H9 (cell line): ENCODE measurements around the gene U2AF1L4. TPM values are rescaled to one million over a fixed set of nuclear protein-coding genes. Genes with fewer than 3 reads are reported as not detected.

Source experiments
- DNase-seq: peaks from one replicate; pipeline ENCODE4 v3.0.0-alpha.2; 2017
- H2AFZ ChIP-seq: one replicate; pipeline ENCODE4 v1.6.1; 2013; ENCODE audit warnings: mild to moderate bottlenecking, low read length, control low read depth, moderate library complexity
- H2AK5ac ChIP-seq: 2 replicates; pipeline ENCODE4 v1.6.1; 2013; ENCODE audit warnings: low read length, control low read depth, mixed read lengths; ENCODE audit not compliant: insufficient read length
- H2BK120ac ChIP-seq: one replicate; pipeline ENCODE4 v1.6.1; 2013; ENCODE audit warnings: low read depth, mild to moderate bottlenecking, low read length, control low read depth, inconsistent platforms; ENCODE audit not compliant: poor library complexity, severe bottlenecking
- H2BK12ac ChIP-seq: 2 replicates; pipeline ENCODE4 v1.6.1; 2013; ENCODE audit warnings: low read length, control low read depth, mixed read lengths, low read depth; ENCODE audit not compliant: insufficient read length
- H2BK15ac ChIP-seq: 2 replicates; pipeline ENCODE4 v1.6.1; 2013; ENCODE audit warnings: low read depth, low read length, control low read depth
- H2BK20ac ChIP-seq: one replicate; pipeline ENCODE4 v1.6.1; 2013; ENCODE audit warnings: low read depth, mild to moderate bottlenecking, low read length, control low read depth, inconsistent platforms; ENCODE audit not compliant: poor library complexity, severe bottlenecking
- H2BK5ac ChIP-seq: 2 replicates; pipeline ENCODE4 v1.6.1; 2013; ENCODE audit warnings: low read length, control low read depth, mixed read lengths; ENCODE audit not compliant: insufficient read length
- H3K14ac ChIP-seq: 2 replicates; pipeline ENCODE4 v1.6.1; 2013; ENCODE audit warnings: low read length, control low read depth; ENCODE audit not compliant: insufficient read depth
- H3K18ac ChIP-seq: 2 replicates; pipeline ENCODE4 v1.6.1; 2013; ENCODE audit warnings: low read depth, mild to moderate bottlenecking, mixed read lengths, low read length, control low read depth; ENCODE audit not compliant: insufficient read length
- H3K23ac ChIP-seq: 2 replicates; pipeline ENCODE4 v1.6.1; 2013; ENCODE audit warnings: low read length, control low read depth, mixed read lengths, low read depth; ENCODE audit not compliant: insufficient read length
- H3K23me2 ChIP-seq: 2 replicates; pipeline ENCODE4 v1.6.1; 2013; ENCODE audit warnings: low read depth, mild to moderate bottlenecking, mixed read lengths, low read length, control low read depth; ENCODE audit not compliant: insufficient read length, poor library complexity, severe bottlenecking
- H3K27ac ChIP-seq: 2 replicates; pipeline ENCODE4 v1.5.1; 2013; ENCODE audit warnings: low read length, control low read depth, mixed read lengths, low read depth; ENCODE audit not compliant: insufficient read length
- H3K27me3 ChIP-seq: 2 replicates; pipeline ENCODE4 v1.6.1; 2013; ENCODE audit warnings: low read length, control low read depth, inconsistent platforms; ENCODE audit not compliant: insufficient read depth
- H3K4ac ChIP-seq: 2 replicates; pipeline ENCODE4 v1.6.1; 2013; ENCODE audit warnings: low read depth, mild to moderate bottlenecking, control low read depth, inconsistent platforms, low read length, moderate library complexity
- H3K4me1 ChIP-seq: 2 replicates; pipeline ENCODE4 v1.6.1; 2013; ENCODE audit warnings: low read length, control low read depth, inconsistent platforms; ENCODE audit not compliant: insufficient read depth
- H3K4me2 ChIP-seq: 2 replicates; pipeline ENCODE4 v1.6.1; 2013; ENCODE audit warnings: low read length, control low read depth, mixed read lengths; ENCODE audit not compliant: insufficient read length, insufficient read depth
- H3K56ac ChIP-seq: 2 replicates; pipeline ENCODE4 v1.6.1; 2013; ENCODE audit warnings: low read depth, mild to moderate bottlenecking, mixed read lengths, low read length, control low read depth; ENCODE audit not compliant: insufficient read length
- H3K79me1 ChIP-seq: 2 replicates; pipeline ENCODE4 v1.6.1; 2013; ENCODE audit warnings: low read depth, mild to moderate bottlenecking, moderate library complexity, low read length, control low read depth, inconsistent platforms; ENCODE audit not compliant: insufficient read depth, poor library complexity, severe bottlenecking
- H3K79me2 ChIP-seq: 2 replicates; pipeline ENCODE4 v1.6.1; 2013; ENCODE audit warnings: low read length, control low read depth, inconsistent platforms; ENCODE audit not compliant: insufficient read depth
- H3K9ac ChIP-seq: 2 replicates; pipeline ENCODE4 v1.6.1; 2013; ENCODE audit warnings: low read length, control low read depth, mixed read lengths; ENCODE audit not compliant: insufficient read length; ENCODE audit errors: extremely low read depth
- H3K9me3 ChIP-seq: one replicate; pipeline ENCODE4 v1.6.1; 2013; ENCODE audit warnings: low read depth, low read length, inconsistent platforms; ENCODE audit not compliant: control insufficient read depth
- H3T11ph ChIP-seq: one replicate; pipeline ENCODE4 v1.6.1; 2013; ENCODE audit warnings: mild to moderate bottlenecking, low read length, control low read depth, inconsistent platforms
- H4K20me1 ChIP-seq: one replicate; pipeline ENCODE4 v1.6.1; 2013; ENCODE audit not compliant: control insufficient read depth, insufficient read length, insufficient read depth
- H4K5ac ChIP-seq: 2 replicates; pipeline ENCODE4 v1.6.1; 2013; ENCODE audit warnings: low read depth, mild to moderate bottlenecking, mixed read lengths, low read length, control low read depth; ENCODE audit not compliant: insufficient read length
- H4K8ac ChIP-seq: replicated peaks from 2 replicates; pipeline ENCODE4 v1.6.1; 2013; ENCODE audit warnings: low read length, control low read depth, mixed read lengths, low read depth; ENCODE audit not compliant: insufficient read length
- H4K91ac ChIP-seq: 2 replicates; pipeline ENCODE4 v1.6.1; 2013; ENCODE audit warnings: low read depth, mild to moderate bottlenecking, moderate library complexity, mixed read lengths, low read length, control low read depth; ENCODE audit not compliant: insufficient read length
- H3K27ac Mint-ChIP-seq, 3 experiments: 2 replicates in 2 of 3; 3 replicates in 1 of 3; pipeline ENCODE4 v1.8.0; 2020 to 2021; ENCODE audit warnings: mixed read lengths in 3 of 3, mild to moderate bottlenecking in 1 of 3, moderate library complexity in 1 of 3
- H3K27me3 Mint-ChIP-seq: 2 replicates; pipeline ENCODE4 v1.8.0; 2021; ENCODE audit warnings: low read depth, mild to moderate bottlenecking, moderate library complexity, mixed read lengths
- H3K36me3 Mint-ChIP-seq, 3 experiments: 2 replicates in 2 of 3; 3 replicates in 1 of 3; pipeline ENCODE4 v1.8.0; 2020 to 2021; ENCODE audit warnings: low read depth in 3 of 3, mixed read lengths in 3 of 3; ENCODE audit not compliant: insufficient read depth in 1 of 3
- H3K4me1 Mint-ChIP-seq, 2 experiments: 2 replicates each; pipeline ENCODE4 v1.8.0; 2020; ENCODE audit warnings: mixed read lengths in 2 of 2
- H3K4me3 Mint-ChIP-seq, 2 experiments: 2 replicates in 1 of 2; 3 replicates in 1 of 2; pipeline ENCODE4 v1.8.0; 2020 to 2021; ENCODE audit warnings: mild to moderate bottlenecking in 2 of 2, mixed read lengths in 2 of 2, moderate library complexity in 1 of 2
- H3K9me3 Mint-ChIP-seq, 2 experiments: 2 replicates in 1 of 2; 3 replicates in 1 of 2; pipeline ENCODE4 v1.8.0; 2020; ENCODE audit warnings: mild to moderate bottlenecking in 2 of 2, mixed read lengths in 2 of 2, moderate library complexity in 1 of 2
- CTCF ChIP-seq: fragments of 200-600 bp; sonication (generic); conservative IDR thresholded peaks from 3 replicates; pipeline ENCODE4 v1.8.0; 2021; ENCODE audit warnings: antibody characterized with exemption, mild to moderate bottlenecking
- WGBS: extraction: QIAGEN DNeasy Blood & Tissue Kit; methylation state at CpG from one replicate; pipeline ENCODE4 v1.1.7; 2013; ENCODE audit warnings: missing lambda C conversion rate, low lambda C conversion rate, mixed read lengths; ENCODE audit not compliant: insufficient read length; ENCODE audit errors: extremely low coverage; 5-methylcytosine and 5-hydroxymethylcytosine counted together
- total RNA-seq: library from RNA; stranded (reverse); gene quantifications from 2 replicates; pipeline ENCODE4 v1.2.1, GENCODE V29; 2021

U2AF1L4 gene
- total RNA-seq, 1 experiment from 2014 or later = 16.8 TPM

- Histone ChIP-seq H3K79me2 (no peaks in the 10 kb centered on the region), H2AFZ (no peak overlapping the region), H4K5ac (no peak overlapping the region), H3K9ac (no peak overlapping the region), H3K23me2 (peaks cover 7% of the 10 kb centered on the region), H3K27ac (no peak overlapping the region), H3K23ac (no peak overlapping the region), H3K56ac (no peak overlapping the region), H4K20me1 (peaks cover 3% of the 10 kb centered on the region), H3K4me2 (no peak overlapping the region), H3T11ph (no peak overlapping the region), H3K79me1 (no peaks in the 10 kb centered on the region), H3K14ac (no peak overlapping the region), H2BK15ac (no peak overlapping the region), H3K4ac (no peak overlapping the region), H2BK12ac (no peak overlapping the region), H4K8ac (no peak overlapping the region), H2BK5ac (no peak overlapping the region), H3K9me3 (no peaks in the 10 kb centered on the region), H3K27me3 (no peaks in the 10 kb centered on the region), H2BK120ac (no peak overlapping the region), H2BK20ac (no peak overlapping the region), H3K4me1 (no peaks in the 10 kb centered on the region), H2AK5ac (no peak overlapping the region), H4K91ac (no peak overlapping the region), H3K18ac (no peak overlapping the region)
- peaks cover 0 to 5% (median 0%) of the 10 kb centered on the region in 3 experiments; a peak in 2 of 7 replicates for H3K36me3 Mint-ChIP-seq
- DNase-seq = no peak
- no peaks in the 10 kb centered on the region for H3K27me3 Mint-ChIP-seq
- H3K4me1 Mint-ChIP-seq = peaks cover 17 to 30% of the 10 kb centered on the region in 2 experiments
- H3K4me3 Mint-ChIP-seq = no peak overlapping the region
- H3K9me3 Mint-ChIP-seq = no peaks in the 10 kb centered on the region; a peak in 1 of 5 replicates
- WGBS = no CpG with 5 or more reads among the region's 15 CpGs
- TF ChIP-seq CTCF = no peak
- no peak overlapping the region for H3K27ac Mint-ChIP-seq
These were observed 42.1 kb upstream of the U2AF1L4 start for GRCh38 chr19:35787227-35787799.
